MM.1S (cell line): ENCODE results near the gene MYCL.

Experiments used
- DNase-seq: peaks from one replicate; pipeline ENCODE4 v3.0.0-alpha.2; 2015
- H2AFZ ChIP-seq: fragments of 300-600 bp; sonication (generic); 2 replicates; pipeline ENCODE4 v1.6.0; 2016; ENCODE audit warnings: antibody characterized with exemption, low read length
- H3F3A ChIP-seq: fragments of 300-600 bp; sonication (generic); 2 replicates; pipeline ENCODE4 v1.6.1; 2016; ENCODE audit warnings: mild to moderate bottlenecking, antibody characterized with exemption, low read length, moderate library complexity, mixed read lengths; ENCODE audit not compliant: insufficient read depth
- H3K27ac ChIP-seq: fragments of 300-600 bp; sonication (generic); 2 replicates; pipeline ENCODE4 v1.5.1; 2016; ENCODE audit warnings: mild to moderate bottlenecking, low read length
- H3K27me3 ChIP-seq: fragments of 300-600 bp; sonication (generic); replicated peaks from 2 replicates; pipeline ENCODE4 v1.6.0; 2016; ENCODE audit warnings: low read length; ENCODE audit not compliant: insufficient read depth
- H3K36me3 ChIP-seq: fragments of 300-600 bp; sonication (generic); replicated peaks from 2 replicates; pipeline ENCODE4 v1.6.1; 2016; ENCODE audit warnings: mild to moderate bottlenecking, low read length, mixed read lengths; ENCODE audit not compliant: insufficient read depth
- H3K4me1 ChIP-seq: fragments of 300-600 bp; sonication (generic); 2 replicates; pipeline ENCODE4 v1.6.1; 2016; ENCODE audit warnings: low read length, mixed read lengths
- H3K4me2 ChIP-seq: fragments of 300-600 bp; sonication (generic); 2 replicates; pipeline ENCODE4 v1.6.0; 2016; ENCODE audit warnings: low read depth, low read length
- H3K4me3 ChIP-seq: fragments of 300-600 bp; sonication (generic); 2 replicates; pipeline ENCODE4 v1.5.1; 2016; ENCODE audit warnings: low read length, mixed read lengths
- H3K79me2 ChIP-seq: fragments of 300-600 bp; sonication (generic); 2 replicates; pipeline ENCODE4 v1.6.1; 2016; ENCODE audit warnings: mixed run types, low read length, mixed read lengths
- H3K9ac ChIP-seq: fragments of 300-600 bp; sonication (generic); 2 replicates; pipeline ENCODE4 v1.6.1; 2016; ENCODE audit warnings: low read length, mixed read lengths
- H3K9me2 ChIP-seq: fragments of 300-600 bp; sonication (generic); replicated peaks from 2 replicates; pipeline ENCODE4 v1.6.1; 2016; ENCODE audit warnings: mild to moderate bottlenecking, low read length, mixed read lengths; ENCODE audit not compliant: insufficient read depth
- H3K9me3 ChIP-seq: fragments of 300-600 bp; sonication (generic); replicated peaks from 2 replicates; pipeline ENCODE4 v1.6.1; 2016; ENCODE audit warnings: mild to moderate bottlenecking, low read length, mixed read lengths; ENCODE audit not compliant: insufficient read depth
- H4K20me1 ChIP-seq: fragments of 300-600 bp; sonication (generic); 2 replicates; pipeline ENCODE4 v1.6.1; 2016; ENCODE audit warnings: mild to moderate bottlenecking, low read length, moderate library complexity, mixed read lengths; ENCODE audit not compliant: insufficient read depth
- CTCF ChIP-seq: fragments of 300-600 bp; sonication (generic); IDR thresholded peaks from 2 replicates; pipeline ENCODE4 v1.5.1; 2016; ENCODE audit warnings: antibody characterized with exemption, low read length, mixed read lengths
- EZH2 ChIP-seq: fragments of 300-600 bp; sonication (generic); optimal IDR thresholded peaks from 2 replicates; pipeline ENCODE3; 2017; ENCODE audit warnings: low read depth, mild to moderate bottlenecking, antibody characterized with exemption, low read length, mixed read lengths
- EZH2phosphoT487 ChIP-seq: fragments of 300-600 bp; sonication (generic); IDR thresholded peaks from 2 replicates; pipeline ENCODE4 v1.6.1; 2018; ENCODE audit warnings: antibody characterized with exemption, low read length

The MYCL gene

GRCh38 chr1:39890880-39891279 lies 10.8 kb downstream of the MYCL start:
- H3K27me3 ChIP-seq, result no peaks in the 10 kb centered on the region
- TF ChIP-seq EZH2 (no peak), EZH2phosphoT487 (no peak), CTCF (no peak)
- H3K9me2 ChIP-seq, result no peaks in the 10 kb centered on the region
- H3K9me3 ChIP-seq, result no peaks in the 10 kb centered on the region
- H3K36me3 ChIP-seq, result no peaks in the 10 kb centered on the region
- H3K27ac ChIP-seq, result no peak overlapping the region
- H4K20me1 ChIP-seq, result no peaks in the 10 kb centered on the region
- no peak overlapping the region for H3K4me3 ChIP-seq
- H3F3A ChIP-seq, result no peaks in the 10 kb centered on the region
- H2AFZ ChIP-seq, result no peak overlapping the region
- no peak overlapping the region for H3K9ac ChIP-seq
- no peaks in the 10 kb centered on the region for H3K79me2 ChIP-seq
- no peak for DNase-seq
- H3K4me2 ChIP-seq, result no peak overlapping the region
- H3K4me1 ChIP-seq, result 0 out of 2 replicates have a peak, but pooled peaks cover 10% of the 10 kb centered on the region

- Histone ChIP-seq H3F3A (no peaks in the 10 kb centered on the region), H3K9ac (no peak overlapping the region), H3K27ac (no peak overlapping the region), H3K9me2 (no peaks in the 10 kb centered on the region), H3K4me3 (no peak overlapping the region), H3K9me3 (no peaks in the 10 kb centered on the region), H3K36me3 (no peaks in the 10 kb centered on the region), H3K79me2 (no peaks in the 10 kb centered on the region), H3K4me2 (no peak overlapping the region), H2AFZ (no peak overlapping the region), H3K27me3 (no peaks in the 10 kb centered on the region), H3K4me1 (0 out of 2 replicates have a peak, but pooled peaks cover 10% of the 10 kb centered on the region), H4K20me1 (no peaks in the 10 kb centered on the region)
- no peak for TF ChIP-seq EZH2
- no peak for TF ChIP-seq EZH2phosphoT487
- no peak for TF ChIP-seq CTCF
- no peak for DNase-seq
These were observed 11.4 kb downstream of the MYCL start for GRCh38 chr1:39890273-39890672.

- Histone ChIP-seq H3K4me3 (no peak overlapping the region), H3K79me2 (peaks cover 16% of the 10 kb centered on the region), H2AFZ (no peak overlapping the region), H3F3A (no peaks in the 10 kb centered on the region), H3K9me3 (no peaks in the 10 kb centered on the region), H3K27me3 (no peaks in the 10 kb centered on the region), H3K27ac (no peak overlapping the region), H3K9me2 (no peaks in the 10 kb centered on the region), H4K20me1 (no peaks in the 10 kb centered on the region), H3K4me1 (peaks cover 7% of the 10 kb centered on the region), H3K4me2 (no peak overlapping the region), H3K9ac (no peak overlapping the region), H3K36me3 (no peaks in the 10 kb centered on the region)
- TF ChIP-seq EZH2phosphoT487, result no peak
- no peak for DNase-seq
These were observed 14.9 kb downstream of the MYCL start for GRCh38 chr1:39886757-39887231.

GRCh38 chr1:39885516-39885915 lies 16.2 kb downstream of the MYCL start:
- Histone ChIP-seq H4K20me1 (no peaks in the 10 kb centered on the region), H3K9me3 (no peaks in the 10 kb centered on the region), H3K9ac (no peak overlapping the region), H3K4me3 (no peak overlapping the region), H3K9me2 (no peaks in the 10 kb centered on the region), H3K36me3 (no peaks in the 10 kb centered on the region), H3F3A (no peaks in the 10 kb centered on the region), H3K4me1 (peaks cover 13% of the 10 kb centered on the region), H3K79me2 (peaks cover 28% of the 10 kb centered on the region), H3K4me2 (no peak overlapping the region), H3K27ac (no peak overlapping the region), H3K27me3 (no peaks in the 10 kb centered on the region), H2AFZ (no peak overlapping the region)
- no peak for TF ChIP-seq EZH2
- no peak for TF ChIP-seq EZH2phosphoT487
- no peak for TF ChIP-seq CTCF
- DNase-seq, result no peak
